ENCODE results near the gene MGAT4B.

- TF ChIP-seq, protein P1, sequence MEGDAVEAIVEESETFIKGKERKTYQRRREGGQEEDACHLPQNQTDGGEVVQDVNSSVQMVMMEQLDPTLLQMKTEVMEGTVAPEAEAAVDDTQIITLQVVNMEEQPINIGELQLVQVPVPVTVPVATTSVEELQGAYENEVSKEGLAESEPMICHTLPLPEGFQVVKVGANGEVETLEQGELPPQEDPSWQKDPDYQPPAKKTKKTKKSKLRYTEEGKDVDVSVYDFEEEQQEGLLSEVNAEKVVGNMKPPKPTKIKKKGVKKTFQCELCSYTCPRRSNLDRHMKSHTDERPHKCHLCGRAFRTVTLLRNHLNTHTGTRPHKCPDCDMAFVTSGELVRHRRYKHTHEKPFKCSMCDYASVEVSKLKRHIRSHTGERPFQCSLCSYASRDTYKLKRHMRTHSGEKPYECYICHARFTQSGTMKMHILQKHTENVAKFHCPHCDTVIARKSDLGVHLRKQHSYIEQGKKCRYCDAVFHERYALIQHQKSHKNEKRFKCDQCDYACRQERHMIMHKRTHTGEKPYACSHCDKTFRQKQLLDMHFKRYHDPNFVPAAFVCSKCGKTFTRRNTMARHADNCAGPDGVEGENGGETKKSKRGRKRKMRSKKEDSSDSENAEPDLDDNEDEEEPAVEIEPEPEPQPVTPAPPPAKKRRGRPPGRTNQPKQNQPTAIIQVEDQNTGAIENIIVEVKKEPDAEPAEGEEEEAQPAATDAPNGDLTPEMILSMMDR (conservative IDR thresholded peaks at IDR 0.05; ENCODE audit: low read length) = no peak
- TF ChIP-seq EZH2phosphoT487 (IDR thresholded peaks at IDR 0.05; ENCODE audit: borderline replicate concordance, low read depth, low read length) = no peak
These were observed 32.2 kb downstream of the MGAT4B start for GRCh38 chr5:179774442-179774841.
